Thyroid gland (tissue), 4 donors: ENCODE data around the gene CCL17. TPM values are rescaled to one million over a fixed set of nuclear protein-coding genes. Genes with fewer than 3 reads are reported as not detected.

Experiments
- DNase-seq, 2 donors: peaks; one replicate each; pipeline ENCODE4 v3.0.0-alpha.2; 2019
- H3K27ac ChIP-seq, 3 donors: fragments of 200-600 bp; sonication (generic); 1 replicate in 2 of 3; 2 replicates in 1 of 3; pipeline ENCODE4 v1.5.1; 2016 to 2019; ENCODE audit warnings: mild to moderate bottlenecking in 1 of 3, moderate library complexity in 1 of 3
- H3K27me3 ChIP-seq: fragments of 200-600 bp; sonication (generic); one replicate; pipeline ENCODE4 v1.5.1; 2019
- H3K36me3 ChIP-seq, 2 donors: fragments of 200-600 bp; sonication (generic); one replicate each; pipeline ENCODE4 v1.5.1; 2016 to 2019
- H3K4me1 ChIP-seq, 2 donors: fragments of 200-600 bp; sonication (generic); one replicate each; pipeline ENCODE4 v1.5.1; 2017 to 2019
- H3K4me3 ChIP-seq, 3 donors: fragments of 200-600 bp; sonication (generic); replicated peaks in 1 of 3; 1 replicate in 2 of 3; 2 replicates in 1 of 3; pipeline ENCODE4 v1.5.1; 2016; ENCODE audit warnings: mild to moderate bottlenecking in 1 of 3
- H3K9me3 ChIP-seq: fragments of 200-600 bp; sonication (generic); one replicate; pipeline ENCODE4 v1.5.1; 2017
- CTCF ChIP-seq, 6 experiments: fragments of 200-600 bp in 3 of 6; fragments of 450-650 bp in 3 of 6; sonication (generic) in 3 of 6; IDR thresholded peaks; one replicate each; pipeline ENCODE4 v1.5.1; 2016 to 2019; ENCODE audit warnings: antibody characterized with exemption in 6 of 6, mild to moderate bottlenecking in 2 of 6, inconsistent platforms in 1 of 6, moderate library complexity in 1 of 6
- POLR2A ChIP-seq, 2 donors: fragments of 450-650 bp; IDR thresholded peaks; one replicate each; pipeline ENCODE4 v1.6.1; 2017; ENCODE audit warnings: antibody characterized with exemption in 2 of 2, mild to moderate bottlenecking in 2 of 2, moderate library complexity in 1 of 2
- WGBS, 2 donors: methylation state at CpG; one replicate each; pipeline ENCODE4 v1.1.5; 2017; 5-methylcytosine and 5-hydroxymethylcytosine counted together
- intact Hi-C: fragments of 100-400 bp; cut with DNase I; formaldehyde crosslinking; loops from one replicate; pipeline ENCODE4 v1.15.1; 2023
- total RNA-seq, 4 donors: library from RNA; depleted of rRNA; stranded (reverse); fragments of >200 nt; gene quantifications; one replicate each; pipeline ENCODE4 v1.2.3, GENCODE V29; 2016

Gene CCL17
- total RNA-seq, 4 donors from 2014 or later: not detected

DNA sequence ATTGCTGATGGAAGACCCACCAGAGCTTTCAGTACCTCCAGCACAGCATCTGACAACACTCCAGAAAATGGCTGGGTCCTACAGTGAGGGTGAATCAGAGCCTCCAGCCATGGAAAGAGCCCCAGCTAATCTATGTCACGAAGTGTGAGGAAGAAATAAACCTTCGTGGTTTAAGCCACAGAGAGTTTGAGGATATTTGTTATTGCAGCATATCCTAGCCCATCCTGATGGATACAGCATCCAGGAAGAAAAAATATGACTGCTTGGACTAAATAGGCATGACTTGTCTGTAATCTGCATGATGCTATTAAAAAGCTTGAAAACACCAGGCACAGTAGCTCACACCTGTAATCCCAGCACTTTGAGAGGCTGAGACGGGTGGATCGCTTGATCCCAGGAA, 13.3 kb upstream of the CCL17 start:
- intact Hi-C loops: no loop called here
- no peak for TF ChIP-seq CTCF (IDR thresholded peaks at IDR 0.05)
- TF ChIP-seq POLR2A (IDR thresholded peaks at IDR 0.05): no peak
- no peak for DNase-seq
- H3K27me3 ChIP-seq: no peaks in the 10 kb centered on the region
- no peak overlapping the region for H3K27ac ChIP-seq
- H3K36me3 ChIP-seq: no peaks in the 10 kb centered on the region
- no peaks in the 10 kb centered on the region for H3K9me3 ChIP-seq
- WGBS, 2 donors: 78 to 85% methylated on average over 4 of the region's 4 CpGs
- no peak overlapping the region for H3K4me3 ChIP-seq
- peaks cover 0 to 7% of the 10 kb centered on the region in 2 donors for H3K4me1 ChIP-seq

GRCh38 chr16:57391708-57392107, 12.9 kb upstream of the CCL17 start:
- Histone ChIP-seq H3K27me3 (no peaks in the 10 kb centered on the region), H3K36me3 (no peaks in the 10 kb centered on the region), H3K27ac (no peak overlapping the region), H3K9me3 (no peaks in the 10 kb centered on the region), H3K4me3 (no peak overlapping the region), H3K4me1 (peaks cover 0 to 4% of the 10 kb centered on the region in 2 donors)
- TF ChIP-seq CTCF (IDR thresholded peaks at IDR 0.05): no peak
- no peak for TF ChIP-seq POLR2A (IDR thresholded peaks at IDR 0.05)
- no peak for DNase-seq
- intact Hi-C loops: no loop called here
- WGBS, 2 donors: 89 to 94% methylated on average over 5 of the region's 5 CpGs

GRCh38 chr16:57392694-57393093, 11.9 kb upstream of the CCL17 start:
- Histone ChIP-seq H3K27me3 (no peaks in the 10 kb centered on the region), H3K9me3 (no peaks in the 10 kb centered on the region), H3K27ac (no peak overlapping the region), H3K36me3 (no peaks in the 10 kb centered on the region), H3K4me1 (peaks cover 0 to 4% of the 10 kb centered on the region in 2 donors), H3K4me3 (no peak overlapping the region)
- no peak for TF ChIP-seq POLR2A (IDR thresholded peaks at IDR 0.05)
- no peak for TF ChIP-seq CTCF (IDR thresholded peaks at IDR 0.05)
- 89 to 96% methylated on average over 1 of the region's 1 CpG for WGBS, 2 donors
- intact Hi-C loops: no loop called here
- no peak for DNase-seq

GRCh38 chr16:57394444-57394843, 10.1 kb upstream of the CCL17 start:
- H3K4me1 ChIP-seq: peaks cover 0 to 4% of the 10 kb centered on the region in 2 donors
- H3K4me3 ChIP-seq: no peak overlapping the region
- no peak overlapping the region for H3K27ac ChIP-seq
- DNase-seq: peak; percentile 38 to 63
- 35 to 42% methylated on average over 6 to 7 of the region's 7 CpGs for WGBS, 2 donors
- H3K9me3 ChIP-seq: no peaks in the 10 kb centered on the region
- H3K27me3 ChIP-seq: no peaks in the 10 kb centered on the region
- TF ChIP-seq POLR2A (IDR thresholded peaks at IDR 0.05) (no peak), CTCF (IDR thresholded peaks at IDR 0.05) (no peak)
- H3K36me3 ChIP-seq: no peaks in the 10 kb centered on the region
- intact Hi-C loops: no loop called here

GRCh38 chr16:57395026-57395425, 9.5 kb upstream of the CCL17 start:
- no peaks in the 10 kb centered on the region for H3K27me3 ChIP-seq
- intact Hi-C loops: no loop called here
- H3K4me1 ChIP-seq: peaks cover 0 to 4% of the 10 kb centered on the region in 2 donors
- H3K27ac ChIP-seq: no peak overlapping the region
- H3K36me3 ChIP-seq: no peaks in the 10 kb centered on the region
- TF ChIP-seq CTCF (IDR thresholded peaks at IDR 0.05): no peak
- no peak for TF ChIP-seq POLR2A (IDR thresholded peaks at IDR 0.05)
- H3K9me3 ChIP-seq: no peaks in the 10 kb centered on the region
- WGBS, 2 donors: 91 to 97% methylated on average over 5 of the region's 5 CpGs
- no peak for DNase-seq
- H3K4me3 ChIP-seq: no peak overlapping the region
